HG02588 (cell line): ENCODE results near the gene GTF3C1.
"Not testable (repeated sequence)": the region's sequence is repeated elsewhere in the genome, so short reads cannot be mapped to it uniquely, and the experiment has no call there.

Source experiments
- ATAC-seq: cut with Tn5 transposase; IDR thresholded peaks from one replicate; pipeline ENCODE4 v1.9.1; 2021; ENCODE audit warnings: mild to moderate bottlenecking, moderate library complexity; ENCODE audit not compliant: unreplicated experiment

Gene GTF3C1

DNA sequence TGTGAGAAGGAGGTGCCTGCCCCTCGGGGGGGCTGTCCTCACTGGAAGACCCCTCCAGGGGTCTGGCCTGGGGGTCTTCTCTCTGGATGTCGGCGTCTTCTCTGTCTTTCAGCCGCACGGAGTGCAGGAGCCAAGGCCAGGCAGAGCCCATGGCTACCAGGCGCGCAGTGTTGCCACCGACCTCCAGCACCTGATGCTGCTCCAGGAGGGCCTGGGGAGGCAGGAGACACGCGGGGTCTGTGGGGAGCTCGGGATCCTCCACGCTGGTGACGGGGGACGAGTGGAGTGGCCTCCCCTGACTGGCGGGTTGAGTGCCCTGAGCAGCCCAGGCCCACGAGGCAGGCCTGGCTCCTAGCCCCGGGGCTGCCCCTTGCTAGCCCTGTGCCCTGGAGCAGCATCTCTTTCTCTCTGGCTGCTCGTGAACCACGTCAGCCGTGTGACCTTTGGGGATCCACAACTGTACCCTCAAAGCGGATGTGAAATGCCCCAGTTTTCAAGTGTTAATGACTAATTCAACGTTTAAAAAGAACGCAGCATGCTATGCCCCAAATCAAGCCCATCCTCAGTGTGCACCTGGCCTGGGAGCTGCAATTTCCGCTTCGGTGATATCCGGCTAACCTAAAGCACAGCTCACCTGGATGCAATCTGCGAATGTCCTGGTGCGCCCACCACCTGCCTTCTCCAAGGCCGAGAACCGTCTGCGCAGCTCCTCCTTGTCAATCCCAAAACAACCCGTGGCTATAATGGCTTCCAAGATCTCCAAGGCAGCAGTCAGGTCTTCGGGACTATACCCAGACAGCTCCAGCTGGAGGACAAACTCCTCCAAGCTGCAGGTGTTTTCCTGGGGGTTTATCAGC lies 84.9 kb downstream of the GTF3C1 start:
- ATAC-seq, result no peak

DNA sequence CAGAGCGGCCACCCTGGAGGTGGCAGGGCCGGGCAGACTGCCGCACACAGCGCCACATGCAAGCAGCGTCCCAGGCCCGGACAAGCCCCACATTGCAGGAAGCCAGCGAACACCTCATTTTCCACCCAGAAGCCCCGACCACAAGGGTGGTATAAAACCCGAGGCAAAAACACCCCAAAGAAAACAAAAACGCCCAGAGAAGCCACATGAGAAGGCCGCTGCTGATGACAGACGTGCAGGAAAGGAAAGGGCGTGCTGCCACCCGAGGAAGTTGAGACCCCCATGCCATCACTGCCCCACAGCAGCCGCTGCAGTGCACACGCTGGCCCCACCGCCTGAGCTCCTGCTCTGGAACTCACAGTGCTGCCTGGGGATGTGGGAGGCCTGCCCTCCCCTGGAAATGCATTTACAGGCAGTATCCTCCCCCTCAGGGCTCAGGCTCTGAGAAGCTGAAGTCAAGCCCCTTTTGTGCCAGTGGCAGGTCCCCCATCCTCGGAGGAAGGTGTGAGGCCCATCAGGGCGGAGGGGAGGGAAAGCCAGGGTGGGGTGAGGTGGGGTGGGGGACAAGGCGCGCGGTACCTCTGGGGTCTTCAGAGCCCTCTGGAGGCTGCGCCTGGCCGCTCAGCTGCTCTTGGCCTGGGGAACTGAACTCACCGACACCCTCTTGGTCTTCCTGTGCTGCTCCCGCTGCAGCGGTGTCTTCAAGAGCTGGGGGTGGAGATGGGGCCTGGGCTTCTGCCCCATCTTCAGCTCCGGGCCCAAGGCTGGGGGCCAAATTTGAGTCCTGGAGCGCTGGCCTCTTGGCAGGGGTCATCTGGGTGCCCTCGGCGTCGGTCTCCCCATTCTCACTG lies 85.7 kb downstream of the GTF3C1 start:
- no peak for ATAC-seq

DNA sequence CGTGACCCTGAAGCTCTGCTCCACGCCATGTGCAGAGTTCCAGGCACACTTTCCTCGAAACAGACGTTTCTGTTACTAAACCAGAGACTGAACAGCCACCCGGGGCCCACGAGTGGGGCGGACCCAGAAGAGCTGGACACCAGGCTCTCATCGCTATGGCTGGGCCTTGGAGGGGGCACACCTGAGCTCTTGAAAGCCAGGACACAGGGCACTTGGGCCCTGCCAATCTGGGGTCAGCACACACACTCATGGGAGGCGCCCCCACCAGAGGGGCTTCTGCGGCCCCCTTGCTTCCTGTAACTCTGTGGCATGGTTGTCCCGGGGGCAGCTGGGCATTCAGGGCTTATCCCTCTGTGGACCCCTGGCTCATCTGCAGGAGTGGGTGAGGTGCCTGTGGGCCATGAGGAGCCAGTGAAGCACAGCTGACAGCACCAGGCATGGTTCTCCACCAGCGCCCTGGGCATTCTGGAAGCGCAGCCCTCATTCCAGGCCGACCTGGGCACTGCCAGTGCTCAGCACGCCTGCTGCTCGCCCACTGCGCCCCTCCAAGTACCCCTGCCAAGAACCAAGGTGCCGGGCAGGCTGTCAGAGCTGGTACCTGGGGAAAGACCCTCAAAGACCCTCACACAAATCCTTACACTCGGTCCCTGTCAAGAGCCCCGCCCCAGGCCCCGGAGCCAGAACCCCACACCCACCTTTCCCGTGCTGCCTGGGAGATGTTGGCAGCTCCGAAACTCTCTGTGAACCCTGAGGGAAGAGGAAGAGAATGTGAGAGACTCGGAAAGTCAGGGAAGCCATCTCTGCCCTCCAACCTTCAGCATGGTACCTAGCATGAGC lies 86.6 kb downstream of the GTF3C1 start:
- ATAC-seq, result no peak

DNA sequence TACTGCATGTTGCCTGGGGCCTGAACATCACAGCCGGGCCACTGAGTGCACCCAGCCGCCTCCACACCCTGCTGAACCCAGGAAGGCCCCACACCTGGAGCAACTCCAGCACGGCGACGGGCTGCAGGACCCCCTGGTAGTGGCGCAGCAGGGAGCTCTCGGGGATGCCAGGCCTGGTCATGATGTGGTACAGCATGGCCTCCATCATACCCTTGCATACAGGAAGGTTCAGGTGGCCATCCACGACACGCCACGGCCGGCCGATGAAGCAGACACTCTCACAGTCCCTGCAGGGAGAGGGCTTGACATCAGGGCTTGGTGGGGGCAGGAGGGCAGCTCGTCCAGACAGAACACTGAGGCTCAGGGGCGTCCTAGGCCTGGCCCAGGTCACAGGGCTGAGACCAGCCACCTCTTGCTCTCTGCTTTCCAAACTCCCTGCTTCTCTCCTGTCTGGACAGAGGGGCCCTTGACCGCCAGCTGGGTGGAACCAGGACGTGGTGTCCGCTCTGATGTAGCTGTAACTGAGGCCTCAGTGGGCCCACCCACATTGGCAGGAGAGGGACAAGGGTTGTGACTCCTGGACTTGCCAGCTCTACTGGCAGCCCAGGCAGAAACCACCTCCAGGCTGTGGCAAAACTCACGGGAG lies 87.4 kb downstream of the GTF3C1 start:
- no peak for ATAC-seq

DNA sequence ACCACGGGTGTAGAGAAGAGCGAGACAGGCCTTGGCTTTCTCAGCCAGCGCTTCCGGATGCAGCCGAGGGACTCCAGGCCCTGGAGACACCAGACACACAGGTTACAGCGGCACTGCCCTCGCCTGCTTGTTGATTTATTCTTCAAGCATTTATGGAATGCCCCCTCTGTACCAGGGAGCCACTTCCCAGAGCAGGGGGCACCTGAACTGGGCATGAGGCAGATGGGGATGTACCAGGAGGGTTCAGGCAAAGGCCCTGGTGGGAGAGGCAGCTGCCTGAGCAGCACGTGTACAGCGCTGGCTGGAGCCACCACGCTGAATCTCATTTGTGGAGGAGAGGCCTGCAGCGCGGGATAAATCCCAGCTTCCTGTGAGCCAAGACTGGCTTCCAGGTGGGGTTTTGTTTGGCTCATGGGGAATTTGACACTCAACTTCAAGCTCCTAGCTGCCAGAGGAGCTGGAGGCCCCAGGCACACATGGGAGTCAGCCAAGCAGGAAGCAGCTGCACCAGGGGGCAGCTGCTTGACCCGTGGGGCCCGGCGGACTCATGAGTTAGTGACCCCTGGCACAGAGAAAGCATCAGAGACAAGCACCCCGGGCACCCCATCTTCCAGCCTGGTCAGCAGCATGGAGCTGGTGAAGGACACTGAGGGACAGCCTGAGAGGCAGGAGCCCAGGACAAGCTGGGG lies 88.1 kb downstream of the GTF3C1 start:
- no peak for ATAC-seq

DNA sequence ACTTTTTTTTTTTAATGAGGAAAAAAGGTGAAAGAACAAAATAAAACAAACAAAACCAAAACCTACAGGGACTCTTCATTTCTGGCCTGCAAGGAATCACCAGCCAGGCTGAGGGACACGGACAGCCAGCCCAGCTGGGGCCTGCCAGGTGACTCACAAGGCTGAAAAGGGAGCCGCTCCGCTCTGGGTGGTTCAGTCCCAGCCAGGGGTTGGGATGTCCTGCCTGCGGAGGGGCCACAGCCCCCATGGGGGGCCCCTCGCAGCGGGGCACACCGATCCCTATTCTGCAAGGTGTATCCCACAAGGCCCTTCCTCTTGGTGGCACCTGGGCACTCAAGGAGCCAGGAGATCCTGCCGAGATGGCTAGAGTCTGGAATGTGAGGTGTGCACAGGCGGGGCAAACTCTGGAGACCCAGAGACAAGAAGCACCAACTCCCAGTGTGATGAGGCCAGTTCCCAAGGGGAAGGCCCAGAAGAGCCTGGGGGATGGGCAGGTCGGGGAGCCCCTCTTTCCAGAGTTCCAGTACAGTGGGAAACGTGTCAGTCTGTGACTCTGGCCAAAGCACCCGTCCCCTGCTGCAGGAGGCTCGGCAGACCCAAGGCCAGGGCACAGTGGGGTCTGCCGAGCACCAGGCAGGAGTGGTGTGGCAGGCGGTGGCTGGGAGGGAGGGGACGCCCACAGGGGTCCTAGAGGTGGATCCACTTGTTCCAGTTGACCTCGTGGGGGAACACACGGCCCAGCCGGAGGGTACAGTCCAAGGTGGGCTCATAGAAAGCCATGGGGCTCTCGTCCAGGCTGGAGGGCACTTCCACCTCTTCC lies 88.8 kb downstream of the GTF3C1 start:
- no peak for ATAC-seq

DNA sequence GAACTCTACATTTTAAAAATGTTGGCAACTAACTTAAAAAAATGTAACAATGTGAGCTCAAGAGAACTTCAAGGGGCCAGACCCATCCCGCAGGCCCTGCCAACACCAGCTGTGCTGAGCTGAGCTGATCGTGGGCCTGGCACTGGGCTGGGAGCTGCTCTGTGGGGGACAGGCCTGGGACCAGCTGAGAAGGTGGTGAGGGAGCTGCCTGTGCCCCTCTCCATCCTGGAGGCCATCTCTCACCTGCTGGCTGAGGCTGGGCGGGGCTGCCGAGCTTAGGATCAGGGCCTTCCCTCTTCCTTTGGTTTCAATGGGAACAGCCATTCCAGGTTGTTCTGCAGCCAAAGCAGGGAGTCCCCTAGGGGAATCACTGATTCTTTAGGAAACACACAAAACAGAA lies 89.5 kb downstream of the GTF3C1 start:
- ATAC-seq, result no peak

DNA sequence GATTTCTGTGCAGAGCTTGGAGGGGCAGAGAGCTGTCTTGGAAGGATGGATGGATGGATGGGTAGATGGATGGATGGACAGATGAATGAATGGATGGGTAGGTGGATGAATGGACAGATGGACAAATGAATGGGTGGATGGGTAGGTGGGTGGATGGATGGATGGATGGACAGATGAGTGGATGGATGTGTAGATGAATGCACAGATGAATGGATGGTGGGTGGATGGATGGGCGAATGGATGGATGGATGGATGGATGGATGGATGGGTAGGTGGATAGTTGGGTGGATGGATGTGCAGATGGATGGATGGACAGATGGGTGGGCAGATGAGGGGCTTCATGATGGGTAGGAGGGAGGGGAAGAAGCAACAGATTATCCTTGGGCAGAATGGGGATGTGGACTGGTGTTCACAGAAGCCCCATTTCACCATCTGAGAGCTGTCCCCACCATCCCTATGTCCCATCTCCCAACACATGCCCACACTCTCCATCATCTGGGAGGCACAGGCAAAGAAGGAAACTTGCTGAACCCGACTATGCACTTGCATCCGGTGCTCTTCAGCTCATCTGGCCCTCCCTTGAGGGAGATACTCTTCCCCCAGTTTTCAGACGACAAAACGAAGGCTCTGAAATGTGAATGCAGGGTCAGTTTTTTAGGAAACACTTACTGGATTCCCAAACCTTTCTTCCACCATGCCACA lies 90.6 kb downstream of the GTF3C1 start:
- no peak for ATAC-seq

DNA sequence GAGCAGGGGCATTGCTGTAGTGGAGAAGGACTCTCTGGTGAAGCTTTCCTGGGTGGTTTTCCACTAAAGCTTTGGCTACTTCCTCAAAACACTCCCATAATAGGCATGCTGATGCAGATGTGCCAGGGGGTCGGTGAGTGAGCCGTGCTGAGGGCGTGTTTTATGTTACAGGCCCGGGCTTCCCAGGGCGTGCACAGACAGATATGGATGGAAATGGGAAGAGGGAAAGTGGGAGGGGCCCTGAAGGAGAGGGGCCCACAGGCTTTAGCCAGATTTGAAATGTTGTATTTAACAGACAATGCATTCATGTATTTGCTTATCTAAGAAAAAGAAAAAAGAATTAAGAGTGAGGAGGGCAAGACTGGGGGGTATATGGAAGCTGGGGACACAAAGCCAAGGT lies 91.5 kb downstream of the GTF3C1 start:
- ATAC-seq, result no peak

DNA sequence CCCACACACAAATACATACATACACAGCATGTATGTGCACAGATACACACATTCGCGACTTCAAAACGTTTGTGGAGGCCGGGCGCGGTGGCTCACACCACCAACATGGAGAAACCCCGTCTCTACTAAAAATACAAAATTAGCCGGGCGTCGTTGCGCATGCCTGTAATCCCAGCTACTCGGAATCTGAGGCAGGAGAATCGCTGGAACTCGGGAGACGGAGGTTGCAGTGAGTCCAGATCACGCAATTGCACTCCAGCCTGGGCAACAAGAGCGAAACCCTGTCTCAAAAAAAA lies 92.2 kb downstream of the GTF3C1 start:
- not testable (repeated sequence) for ATAC-seq

DNA sequence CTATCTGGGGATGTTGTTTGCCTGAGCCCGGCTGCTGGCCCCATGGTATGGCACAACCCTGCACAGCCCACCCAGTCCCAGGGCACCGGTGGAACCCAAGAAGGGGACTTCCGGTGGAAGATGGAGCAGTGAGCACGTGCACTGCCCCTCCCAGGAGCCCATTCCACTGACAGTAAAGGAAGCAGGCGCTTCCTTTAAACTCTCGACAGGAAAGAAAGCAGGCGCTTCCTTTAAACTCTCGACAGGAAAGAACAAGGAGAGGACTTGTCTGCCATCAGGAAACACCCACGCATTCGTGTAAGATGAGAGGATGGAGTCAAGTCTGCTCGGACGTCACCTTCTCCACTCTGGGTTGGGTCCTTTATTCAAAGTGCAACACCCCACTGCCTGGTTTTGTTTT lies 94.0 kb downstream of the GTF3C1 start:
- ATAC-seq, result no peak

DNA sequence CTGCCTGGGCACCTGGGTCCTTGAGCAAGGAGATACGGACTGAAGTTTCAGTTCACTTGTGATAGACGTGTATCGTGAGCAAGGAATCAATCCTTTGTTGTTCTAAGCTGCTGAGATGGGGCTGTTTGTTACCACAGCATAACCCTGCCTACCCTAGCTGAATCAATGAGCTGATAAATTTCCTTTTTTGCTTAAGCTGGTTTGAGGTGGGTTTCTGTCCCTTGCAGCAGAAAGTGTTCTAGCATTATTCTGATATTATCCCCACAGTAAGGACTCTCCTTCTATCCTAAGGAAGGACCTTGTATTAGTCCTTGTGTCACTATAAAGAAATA lies 96.3 kb downstream of the GTF3C1 start:
- no peak for ATAC-seq

DNA sequence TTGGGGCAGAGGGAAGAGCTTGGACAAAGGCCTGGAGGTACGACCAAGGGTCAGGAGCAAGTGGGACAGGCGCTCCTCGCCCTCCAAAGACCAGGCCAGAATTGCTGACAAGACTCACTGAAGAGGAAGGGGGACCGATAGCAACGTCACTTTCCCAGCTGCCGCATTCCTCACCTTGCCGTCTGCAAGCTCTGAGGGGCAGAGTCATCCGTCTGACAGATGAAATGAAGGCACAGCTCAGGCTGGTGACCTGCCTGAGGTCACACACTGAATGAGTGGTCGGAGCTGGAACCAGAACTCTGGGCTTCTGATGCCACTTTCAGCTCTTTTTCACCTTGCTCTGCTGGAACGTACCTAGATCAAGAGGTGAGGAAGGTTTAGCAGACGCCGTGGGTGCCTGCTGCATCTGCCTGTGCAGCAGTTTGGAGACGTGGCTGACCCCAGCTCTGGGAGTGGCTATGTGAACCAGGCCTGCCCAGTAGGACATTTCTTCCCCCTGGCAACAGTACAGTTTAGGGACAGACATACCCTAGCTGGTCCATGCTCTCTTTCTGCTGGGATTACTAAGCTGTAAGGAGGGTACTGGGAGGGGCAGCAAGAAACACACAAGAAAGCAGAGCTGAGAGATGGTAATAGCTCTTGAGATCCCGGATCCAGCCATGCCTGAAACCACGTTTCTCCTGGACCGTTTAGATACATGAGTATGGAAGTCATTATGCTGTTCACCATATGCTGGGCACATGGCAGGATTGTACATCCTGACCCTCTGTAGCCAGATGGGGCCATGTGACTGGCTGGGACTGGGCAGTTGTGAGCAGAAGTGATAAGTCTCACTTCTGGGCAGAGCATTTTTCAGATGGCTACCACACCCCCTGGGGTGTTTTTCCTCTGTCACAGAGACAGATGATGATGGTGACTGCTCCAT lies 96.9 kb downstream of the GTF3C1 start:
- ATAC-seq, result no peak

DNA sequence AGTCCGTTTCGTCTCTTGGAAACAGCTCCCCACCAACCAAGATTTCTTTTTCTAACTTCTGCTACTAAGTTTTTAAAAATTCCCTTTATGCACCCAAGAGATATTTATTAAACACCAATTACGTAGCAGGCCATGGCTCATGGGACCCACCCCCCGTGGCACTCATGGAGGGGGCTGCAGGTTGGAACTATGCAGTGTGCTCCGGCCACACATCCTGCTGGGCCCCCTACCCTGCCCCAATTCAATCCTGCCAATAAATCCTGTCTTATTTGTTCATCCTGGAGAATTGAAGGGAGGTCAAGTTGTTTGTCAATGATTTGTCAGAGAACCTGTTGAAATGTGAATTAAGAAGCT lies 99.5 kb downstream of the GTF3C1 start:
- no peak for ATAC-seq

DNA sequence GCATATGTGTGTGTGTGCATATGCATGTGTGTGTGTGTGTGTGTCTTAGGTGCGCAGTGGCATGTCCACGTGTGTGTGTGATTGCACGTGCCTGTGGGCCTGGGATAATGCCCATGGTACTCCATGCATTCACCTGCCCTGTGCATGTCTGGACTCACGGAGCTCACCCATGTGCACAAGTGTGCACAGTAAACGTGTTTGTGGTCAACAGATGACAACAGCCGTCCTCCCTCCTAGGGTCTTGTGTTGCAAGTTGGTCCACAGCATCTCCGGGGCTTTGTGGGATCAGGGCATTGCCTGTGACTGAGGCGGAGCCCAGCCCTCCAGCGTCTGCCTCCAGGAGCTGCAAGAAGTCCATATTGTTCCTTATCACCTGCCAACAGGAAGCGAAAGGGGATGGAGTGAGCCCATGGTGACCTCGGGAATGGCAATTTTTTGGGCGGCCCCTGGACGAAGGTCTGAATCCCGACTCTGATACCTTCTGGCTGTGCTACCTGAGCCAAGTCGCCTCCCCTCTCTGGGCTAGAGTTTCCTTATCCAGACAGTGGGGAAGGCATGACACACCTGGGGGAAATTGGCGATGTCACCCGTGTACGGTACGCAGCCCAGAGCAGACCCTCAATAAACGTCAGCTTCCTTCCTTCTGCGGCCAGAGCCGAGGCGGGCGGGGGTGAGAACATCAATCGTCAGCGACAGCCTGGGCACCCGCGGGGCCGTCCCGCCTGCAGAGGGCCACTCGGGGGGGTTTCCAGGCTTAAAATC lies 100.1 kb downstream of the GTF3C1 start:
- ATAC-seq, result peak; percentile 48

DNA sequence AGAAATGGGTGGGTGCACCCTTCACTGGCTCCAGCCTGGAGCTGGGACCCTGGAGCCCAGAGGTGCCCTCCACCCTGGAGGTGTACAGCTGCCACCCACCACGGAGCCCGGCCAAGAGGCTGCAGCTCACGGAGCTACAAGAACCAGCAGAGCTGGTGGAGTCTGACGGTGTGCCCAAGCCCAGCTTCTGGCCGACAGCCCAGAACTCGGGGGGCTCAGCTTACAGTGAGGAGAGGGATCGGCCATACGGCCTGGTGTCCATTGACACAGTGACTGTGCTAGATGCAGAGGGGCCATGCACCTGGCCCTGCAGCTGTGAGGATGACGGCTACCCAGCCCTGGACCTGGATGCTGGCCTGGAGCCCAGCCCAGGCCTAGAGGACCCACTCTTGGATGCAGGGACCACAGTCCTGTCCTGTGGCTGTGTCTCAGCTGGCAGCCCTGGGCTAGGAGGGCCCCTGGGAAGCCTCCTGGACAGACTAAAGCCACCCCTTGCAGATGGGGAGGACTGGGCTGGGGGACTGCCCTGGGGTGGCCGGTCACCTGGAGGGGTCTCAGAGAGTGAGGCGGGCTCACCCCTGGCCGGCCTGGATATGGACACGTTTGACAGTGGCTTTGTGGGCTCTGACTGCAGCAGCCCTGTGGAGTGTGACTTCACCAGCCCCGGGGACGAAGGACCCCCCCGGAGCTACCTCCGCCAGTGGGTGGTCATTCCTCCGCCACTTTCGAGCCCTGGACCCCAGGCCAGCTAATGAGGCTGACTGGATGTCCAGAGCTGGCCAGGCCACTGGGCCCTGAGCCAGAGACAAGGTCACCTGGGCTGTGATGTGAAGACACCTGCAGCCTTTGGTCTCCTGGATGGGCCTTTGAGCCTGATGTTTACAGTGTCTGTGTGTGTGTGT lies 100.9 kb downstream of the GTF3C1 start:
- no peak for ATAC-seq
